Activated T-helper 1 cell treated with anti-CD3 and anti-CD28 coated beads, Interleukin-12 subunit alpha, Interleukin-12 subunit beta, Interleukin-2, Interleukin-4 antibody, amounts not matched to agents 30 ng/mL and 10 ng/mL and 1 ng/mL, durations not matched to agents 14 hours and 24 hours and 36 hours (primary cell): Measurements from ENCODE around the gene RTN4IP1. TPM values are rescaled to one million over a fixed set of nuclear protein-coding genes. Genes with fewer than 3 reads are reported as not detected.

Experiments
- DNase-seq: peaks from one replicate; pipeline ENCODE4 v3.0.0; 2021; ENCODE audit warnings: low spot score
- H3K27ac Mint-ChIP-seq: one replicate; pipeline ENCODE4 v1.8.0; 2021; ENCODE audit warnings: mild to moderate bottlenecking, mixed read lengths
- H3K27me3 Mint-ChIP-seq: one replicate; pipeline ENCODE4 v1.8.0; 2022; ENCODE audit warnings: mild to moderate bottlenecking, moderate library complexity, mixed read lengths; ENCODE audit not compliant: insufficient read depth
- H3K36me3 Mint-ChIP-seq: one replicate; pipeline ENCODE4 v1.8.0; 2021; ENCODE audit warnings: low read depth, mixed read lengths
- H3K4me1 Mint-ChIP-seq: one replicate; pipeline ENCODE4 v1.8.0; 2021; ENCODE audit warnings: low read depth, mixed read lengths
- H3K4me3 Mint-ChIP-seq: one replicate; pipeline ENCODE4 v1.8.0; 2021; ENCODE audit warnings: mild to moderate bottlenecking, moderate library complexity, mixed read lengths
- H3K9me3 Mint-ChIP-seq: one replicate; pipeline ENCODE4 v1.8.0; 2021; ENCODE audit warnings: mixed read lengths
- intact Hi-C: fragments of 100-400 bp; cut with micrococcal nuclease; formaldehyde crosslinking; loops from one replicate; pipeline ENCODE4 v1.15.1; 2024
- total RNA-seq: library from RNA; stranded (reverse); gene quantifications from 2 replicates; pipeline ENCODE4 v1.2.3, GENCODE V29; 2022

Gene RTN4IP1
- total RNA-seq, 1 donor from 2014 or later, result 6.4 TPM

GRCh38 chr6:106533054-106533453 is 96.2 kb downstream of the RTN4IP1 start:
- peaks cover 60% of the 10 kb centered on the region for H3K36me3 Mint-ChIP-seq
- no peaks in the 10 kb centered on the region for H3K27me3 Mint-ChIP-seq
- intact Hi-C loops, result no loop called here
- no peak for DNase-seq
- H3K4me1 Mint-ChIP-seq, result peaks cover 62% of the 10 kb centered on the region
- H3K9me3 Mint-ChIP-seq, result no peaks in the 10 kb centered on the region
- no peak overlapping the region for H3K4me3 Mint-ChIP-seq
- H3K27ac Mint-ChIP-seq, result no peak overlapping the region

- no peaks in the 10 kb centered on the region for H3K9me3 Mint-ChIP-seq
- H3K4me3 Mint-ChIP-seq, result no peak overlapping the region
- intact Hi-C loops, result no loop called here
- no peak for DNase-seq
- H3K36me3 Mint-ChIP-seq, result peaks cover 55% of the 10 kb centered on the region
- no peak overlapping the region for H3K27ac Mint-ChIP-seq
- peaks cover 66% of the 10 kb centered on the region for H3K4me1 Mint-ChIP-seq
- H3K27me3 Mint-ChIP-seq, result no peaks in the 10 kb centered on the region
Measured at GRCh38 chr6:106530502-106530901, 98.8 kb downstream of the RTN4IP1 start.

- intact Hi-C loops, result no loop called here
- H3K27ac Mint-ChIP-seq, result no peak overlapping the region
- DNase-seq, result no peak
- peaks cover 66% of the 10 kb centered on the region for H3K4me1 Mint-ChIP-seq
- no peak overlapping the region for H3K4me3 Mint-ChIP-seq
- peaks cover 60% of the 10 kb centered on the region for H3K36me3 Mint-ChIP-seq
- no peaks in the 10 kb centered on the region for H3K27me3 Mint-ChIP-seq
- H3K9me3 Mint-ChIP-seq, result no peaks in the 10 kb centered on the region
Measured at GRCh38 chr6:106530026-106530425, 99.3 kb downstream of the RTN4IP1 start.

- no peak overlapping the region for H3K27ac Mint-ChIP-seq
- intact Hi-C loops, result loop anchor here (5.0 to 10.0 kb wide), 5 partner anchors 585 to 1745 kb away; partner anchors contain the start of genes BEND3 and PDSS2
- no peak overlapping the region for H3K4me3 Mint-ChIP-seq
- no peaks in the 10 kb centered on the region for H3K27me3 Mint-ChIP-seq
- peaks cover 60% of the 10 kb centered on the region for H3K36me3 Mint-ChIP-seq
- H3K9me3 Mint-ChIP-seq, result no peaks in the 10 kb centered on the region
- DNase-seq, result no peak
- peaks cover 65% of the 10 kb centered on the region for H3K4me1 Mint-ChIP-seq
Measured at GRCh38 chr6:106529438-106529837, 99.9 kb downstream of the RTN4IP1 start.

- peak overlapping the region; percentile 59 for H3K27ac Mint-ChIP-seq
- no peaks in the 10 kb centered on the region for H3K9me3 Mint-ChIP-seq
- H3K4me3 Mint-ChIP-seq, result no peak overlapping the region
- intact Hi-C loops, result loop anchor here (5.0 to 10.0 kb wide), 5 partner anchors 586 to 1744 kb away; partner anchors contain the start of genes BEND3 and PDSS2
- H3K27me3 Mint-ChIP-seq, result no peaks in the 10 kb centered on the region
- DNase-seq, result no peak
- peaks cover 53% of the 10 kb centered on the region for H3K36me3 Mint-ChIP-seq
- peaks cover 59% of the 10 kb centered on the region for H3K4me1 Mint-ChIP-seq
Measured at GRCh38 chr6:106528521-106528920, 100.8 kb downstream of the RTN4IP1 start.

- no peaks in the 10 kb centered on the region for H3K27me3 Mint-ChIP-seq
- peak overlapping the region; percentile 63 for H3K27ac Mint-ChIP-seq
- H3K36me3 Mint-ChIP-seq, result peaks cover 48% of the 10 kb centered on the region
- intact Hi-C loops, result loop anchor here (5.0 to 10.0 kb wide), 5 partner anchors 587 to 1743 kb away; partner anchors contain the start of genes BEND3 and PDSS2
- no peak overlapping the region for H3K4me3 Mint-ChIP-seq
- no peak for DNase-seq
- H3K4me1 Mint-ChIP-seq, result peaks cover 59% of the 10 kb centered on the region
- H3K9me3 Mint-ChIP-seq, result no peaks in the 10 kb centered on the region
Measured at GRCh38 chr6:106527979-106528378, 101.3 kb downstream of the RTN4IP1 start.

GRCh38 chr6:106527117-106527516 is 102.2 kb downstream of the RTN4IP1 start:
- Mint-ChIP-seq H3K9me3 (no peaks in the 10 kb centered on the region), H3K4me3 (no peak overlapping the region), H3K4me1 (peaks cover 60% of the 10 kb centered on the region), H3K27me3 (no peaks in the 10 kb centered on the region), H3K27ac (no peak overlapping the region), H3K36me3 (peaks cover 41% of the 10 kb centered on the region)
- intact Hi-C loops, result loop anchor here (5.0 to 10.0 kb wide), 5 partner anchors 588 to 1742 kb away; partner anchors contain the start of genes BEND3 and PDSS2
- DNase-seq, result no peak

GRCh38 chr6:106525882-106526275 is 103.4 kb downstream of the RTN4IP1 start:
- Mint-ChIP-seq H3K36me3 (peaks cover 34% of the 10 kb centered on the region), H3K27ac (no peak overlapping the region), H3K9me3 (no peaks in the 10 kb centered on the region), H3K4me3 (no peak overlapping the region), H3K27me3 (no peaks in the 10 kb centered on the region), H3K4me1 (peaks cover 66% of the 10 kb centered on the region)
- DNase-seq, result no peak
- intact Hi-C loops, result loop anchor here (1.0 to 10.0 kb wide), 7 partner anchors 8 to 1741 kb away; partner anchors contain the start of genes BEND3 and PDSS2

- H3K36me3 Mint-ChIP-seq, result peaks cover 32% of the 10 kb centered on the region
- H3K27ac Mint-ChIP-seq, result peak overlapping the region; percentile 82
- peaks cover 71% of the 10 kb centered on the region for H3K4me1 Mint-ChIP-seq
- no peak for DNase-seq
- no peaks in the 10 kb centered on the region for H3K27me3 Mint-ChIP-seq
- intact Hi-C loops, result loop anchor here (1.0 to 10.0 kb wide), 7 partner anchors 9 to 1740 kb away; partner anchors contain the start of genes BEND3 and PDSS2
- H3K4me3 Mint-ChIP-seq, result peak overlapping the region; percentile 82
- H3K9me3 Mint-ChIP-seq, result no peaks in the 10 kb centered on the region
Measured at GRCh38 chr6:106525107-106525881, 104.0 kb downstream of the RTN4IP1 start.

- H3K36me3 Mint-ChIP-seq, result peaks cover 18% of the 10 kb centered on the region
- peak overlapping the region; percentile 86 for H3K27ac Mint-ChIP-seq
- H3K4me3 Mint-ChIP-seq, result peak overlapping the region; percentile 90
- no peaks in the 10 kb centered on the region for H3K27me3 Mint-ChIP-seq
- peaks cover 83% of the 10 kb centered on the region for H3K4me1 Mint-ChIP-seq
- DNase-seq, result no peak
- H3K9me3 Mint-ChIP-seq, result no peaks in the 10 kb centered on the region
- intact Hi-C loops, result loop anchor here (5.0 to 10.0 kb wide), 8 partner anchors 335 to 1738 kb away; partner anchors contain the start of genes BEND3, HACE1, PDSS2 and SCML4
Measured at GRCh38 chr6:106522562-106523250, 106.6 kb downstream of the RTN4IP1 start.
